SW480 (cell line): ENCODE measurements around the gene SCAF8.

Source experiments
- DNase-seq: peaks from one replicate; pipeline ENCODE4 v3.0.0-alpha.2; 2016; ENCODE audit warnings: low spot score

The SCAF8 gene

DNA sequence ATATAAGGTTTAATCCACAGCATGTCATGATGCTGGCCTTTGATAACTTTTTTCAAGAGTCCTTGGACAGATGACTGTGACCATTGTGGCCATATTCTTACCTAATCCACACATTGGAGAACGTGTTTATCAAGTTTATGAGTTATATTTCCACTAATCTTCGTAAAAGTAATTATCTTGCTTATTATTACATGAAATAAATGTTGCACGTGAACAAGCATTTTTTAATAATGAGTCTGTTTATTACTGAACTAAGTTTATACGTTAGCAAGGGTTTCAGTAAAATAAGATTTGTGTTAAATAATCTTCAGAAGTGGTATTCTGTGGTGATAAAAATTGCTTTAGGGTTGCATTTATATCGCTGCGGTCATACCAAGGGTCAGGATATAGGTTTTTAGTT is 107.1 kb downstream of the SCAF8 start:
- DNase-seq = no peak

DNA sequence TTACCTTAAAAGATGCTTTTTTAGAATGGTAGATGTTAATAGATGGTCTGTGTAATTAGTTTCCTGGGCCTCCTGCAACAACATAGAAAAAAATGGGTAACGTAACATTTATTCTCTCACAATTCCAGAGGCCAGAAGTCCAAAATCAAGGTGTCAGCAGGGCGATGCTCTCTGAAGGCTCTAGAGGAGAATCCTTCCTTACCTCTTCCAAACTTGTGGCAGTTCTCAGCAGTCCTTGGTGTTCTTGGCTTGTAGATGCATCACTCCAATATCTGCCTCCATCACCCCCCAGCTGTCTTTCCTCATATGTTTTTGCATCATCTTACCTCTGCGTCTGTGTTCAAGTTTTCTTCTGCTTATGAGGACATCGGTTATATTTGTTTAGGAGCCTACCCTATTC is 107.9 kb downstream of the SCAF8 start:
- DNase-seq = no peak

DNA sequence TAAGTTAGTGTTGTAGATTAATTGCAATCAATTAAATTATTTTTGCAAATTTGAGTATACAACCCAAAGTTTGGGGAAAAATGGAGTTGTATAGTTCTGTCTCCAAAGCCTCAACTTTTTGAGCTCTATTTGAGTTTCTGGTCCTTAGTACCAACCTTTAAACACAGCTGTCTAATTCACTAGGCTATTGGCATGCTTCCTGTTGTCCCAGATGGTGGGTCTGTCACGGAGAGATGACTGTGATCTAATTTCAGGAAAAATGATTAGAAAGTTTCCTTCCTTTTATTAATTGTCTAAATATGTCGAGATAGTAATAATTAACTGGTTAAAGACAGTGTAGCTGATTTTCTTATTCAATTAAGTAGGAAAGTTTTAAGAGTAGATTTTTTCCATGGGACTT is 109.6 kb downstream of the SCAF8 start:
- DNase-seq = no peak

DNA sequence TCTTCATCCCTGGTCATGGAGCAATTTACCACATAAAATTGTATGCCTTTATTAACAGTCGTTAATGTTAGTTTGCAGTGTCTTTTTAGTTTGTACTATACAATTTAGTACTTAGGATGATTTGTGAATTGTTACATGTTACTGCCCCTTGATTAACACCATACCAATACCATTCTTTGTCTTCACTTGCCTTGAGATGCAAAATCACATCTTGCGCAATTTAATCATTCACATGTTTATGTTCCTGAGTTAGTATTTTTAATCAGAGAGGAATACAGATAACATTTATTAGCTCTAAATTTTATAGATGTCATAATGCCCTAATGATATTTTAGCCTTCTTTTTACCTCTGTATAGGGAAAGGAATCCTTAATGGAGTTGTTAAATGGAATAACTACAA is 114.1 kb downstream of the SCAF8 start:
- DNase-seq = no peak

GRCh38 chr6:154848580-154848979 is 115.4 kb downstream of the SCAF8 start:
- DNase-seq = no peak

DNA sequence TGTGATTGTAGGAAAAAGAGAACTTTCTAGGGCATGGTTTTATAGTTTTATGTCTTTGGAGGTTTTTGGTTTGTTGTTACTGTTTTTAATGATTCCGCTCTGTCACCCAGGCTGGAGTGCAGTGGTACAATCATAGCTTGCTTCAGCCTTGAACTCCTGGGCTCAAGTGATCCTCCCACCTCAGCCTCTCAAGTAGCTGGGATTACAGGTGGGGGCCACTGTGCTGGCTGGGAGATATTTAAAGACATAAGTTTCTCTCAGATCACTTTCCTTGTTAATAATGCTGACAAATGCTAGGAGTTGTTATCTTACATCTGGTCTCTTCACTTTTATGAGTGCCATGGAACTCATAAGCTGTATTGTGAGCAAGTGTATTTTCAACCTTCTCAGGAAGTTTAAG is 116.3 kb downstream of the SCAF8 start:
- no peak for DNase-seq

GRCh38 chr6:154852687-154853086 is 119.5 kb downstream of the SCAF8 start:
- no peak for DNase-seq

DNA sequence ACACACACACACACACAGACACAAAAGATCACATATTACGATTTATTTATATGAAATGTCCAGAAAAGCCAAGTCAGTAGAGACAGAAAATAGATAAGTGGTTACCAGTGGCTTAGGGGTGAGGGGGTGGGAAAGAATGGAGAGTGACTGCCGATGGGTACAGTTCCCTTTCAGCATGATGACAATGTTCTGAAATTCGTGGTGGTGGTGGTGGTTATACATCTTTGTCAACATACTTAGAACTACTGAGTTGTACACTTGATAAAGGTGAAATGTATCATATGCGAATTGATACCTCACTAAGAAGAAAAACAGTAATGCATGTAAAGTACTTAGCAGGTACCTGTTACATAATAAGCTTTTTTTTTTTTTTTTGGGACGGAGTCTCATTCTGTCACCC is 124.3 kb downstream of the SCAF8 start:
- no peak for DNase-seq

DNA sequence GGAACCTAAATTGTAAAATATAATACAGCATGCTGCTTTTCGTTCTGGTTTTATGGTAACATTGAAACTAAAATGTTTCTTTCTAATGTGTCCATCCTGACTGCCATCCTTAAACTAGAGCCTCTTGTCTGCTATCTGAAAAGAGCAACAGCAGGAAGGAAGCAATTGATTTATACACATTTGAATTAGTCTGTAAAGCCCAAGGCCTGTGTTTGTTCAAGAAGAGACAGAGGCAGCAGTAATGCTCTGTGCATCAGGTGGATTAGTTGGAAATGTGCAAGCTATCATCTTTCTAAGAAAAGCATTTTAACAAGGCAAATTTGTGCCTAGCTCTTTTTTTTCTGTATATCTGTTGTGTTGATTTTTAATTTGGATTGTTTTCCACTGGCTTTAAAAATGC is 128.6 kb downstream of the SCAF8 start:
- no peak for DNase-seq

DNA sequence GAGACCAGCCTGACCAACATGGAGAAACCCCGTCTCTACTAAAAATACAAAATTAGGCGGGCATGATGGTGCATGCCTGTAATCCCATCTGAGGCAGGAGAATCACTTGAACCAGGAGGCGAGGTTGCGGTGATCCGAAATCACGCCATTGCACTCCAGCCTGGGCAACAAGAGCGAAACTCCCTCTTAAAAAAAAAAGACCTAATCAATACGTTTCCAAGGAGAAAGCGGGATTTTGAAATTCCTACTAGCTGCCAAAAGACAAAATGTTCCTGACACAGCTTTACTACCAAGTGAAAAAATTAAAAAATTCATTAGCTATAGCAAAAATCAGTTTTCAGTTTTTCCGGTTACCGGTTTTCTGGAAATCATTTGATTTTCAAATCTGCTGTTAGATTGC is 129.3 kb downstream of the SCAF8 start:
- no peak for DNase-seq

- no peak for DNase-seq
Observed at GRCh38 chr6:154864066-154864430, 130.8 kb downstream of the SCAF8 start.

- DNase-seq = no peak
Observed at GRCh38 chr6:154865291-154865690, 132.1 kb downstream of the SCAF8 start.

GRCh38 chr6:154868143-154868594 is 135.0 kb downstream of the SCAF8 start:
- peak; percentile 48 for DNase-seq

GRCh38 chr6:154872542-154873114 is 139.4 kb downstream of the SCAF8 start:
- DNase-seq = no peak

GRCh38 chr6:154873546-154873945 is 140.3 kb downstream of the SCAF8 start:
- no peak for DNase-seq

- no peak for DNase-seq
Observed at GRCh38 chr6:154874773-154875592, 141.8 kb downstream of the SCAF8 start.

GRCh38 chr6:154876486-154877280 is 143.5 kb downstream of the SCAF8 start:
- no peak for DNase-seq

DNA sequence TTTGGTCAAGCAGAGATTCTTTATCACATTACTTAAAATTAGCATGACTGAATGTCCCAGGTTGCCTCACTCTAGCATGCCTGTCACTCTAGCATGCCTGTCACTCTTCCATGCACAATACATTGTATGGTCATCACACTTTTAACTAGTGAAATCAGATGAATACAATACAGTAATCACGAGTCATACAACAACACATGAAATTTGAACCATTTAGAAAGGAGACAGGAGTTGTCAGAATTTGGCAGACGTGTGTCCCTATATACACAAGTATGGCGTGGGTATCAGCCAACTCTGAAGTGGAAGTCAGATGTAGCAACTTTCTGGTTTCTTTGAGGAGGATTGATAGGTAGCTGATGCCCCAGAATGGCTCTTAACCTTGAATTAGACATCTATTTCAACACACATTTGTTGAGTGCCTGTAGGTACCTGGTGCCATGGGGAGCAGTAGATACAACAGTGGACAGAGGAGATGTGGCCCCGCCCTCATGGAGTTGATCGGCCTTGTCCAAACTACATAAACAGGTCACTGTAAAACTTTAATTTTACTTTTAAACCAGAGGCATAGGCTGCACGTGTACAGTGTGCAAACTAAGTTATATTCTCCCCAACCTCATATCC is 145.8 kb downstream of the SCAF8 start:
- no peak for DNase-seq

DNA sequence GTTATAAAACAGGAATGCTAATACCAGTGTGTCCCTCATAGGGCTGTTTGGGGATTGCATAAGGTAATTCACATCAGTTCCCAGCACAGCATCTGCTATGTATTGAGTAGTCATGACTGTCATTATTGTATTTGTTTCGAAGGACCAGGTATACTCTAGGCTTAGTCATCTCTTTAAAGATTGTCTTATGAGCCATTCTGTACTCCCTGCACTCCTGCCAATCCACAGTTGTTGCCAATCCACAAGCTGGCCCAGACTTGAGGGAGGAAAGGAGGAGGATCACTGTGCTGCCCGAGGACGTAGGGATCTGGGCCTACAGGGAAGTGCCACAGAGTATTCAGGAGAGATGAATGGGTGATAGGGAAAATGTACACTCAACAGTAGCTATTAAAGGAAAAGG is 148.9 kb downstream of the SCAF8 start:
- no peak for DNase-seq
